Keratinocyte (primary cell): ENCODE data around the gene DOK6. TPM values are rescaled to one million over a fixed set of nuclear protein-coding genes. Genes with fewer than 3 reads are reported as not detected.
A peak's percentile ranks its signal among the peaks of the same experiment; 100 is the strongest.

ENCODE experiments used
- DNase-seq: peaks from one replicate; pipeline ENCODE4 v3.0.0-alpha.2; 2011; ENCODE audit warnings: low read depth, missing footprints, low spot score
- FAIRE-seq: peaks from 2 replicates; lab custom pipeline; 2011; peaks lifted over from hg19 to GRCh38; lab: Jason Lieb, UNC
- H2AFZ ChIP-seq: 2 replicates; pipeline ENCODE4 v1.6.0; 2012; ENCODE audit warnings: low read length, control low read depth, inconsistent platforms; ENCODE audit not compliant: control insufficient read depth
- H3K27ac ChIP-seq: 2 replicates; pipeline ENCODE4 v1.5.1; 2011; ENCODE audit warnings: low read length; ENCODE audit not compliant: control insufficient read depth, insufficient read depth
- H3K27me3 ChIP-seq: 3 replicates; pipeline ENCODE4 v1.6.0; 2011; ENCODE audit warnings: low read length; ENCODE audit not compliant: control insufficient read depth, insufficient read depth; ENCODE audit errors: extremely low read depth
- H3K36me3 ChIP-seq, 2 experiments: 2 replicates in 1 of 2; 3 replicates in 1 of 2; pipeline ENCODE4 v1.5.1; 2011; ENCODE audit warnings: low read length in 2 of 2, mild to moderate bottlenecking in 1 of 2; ENCODE audit not compliant: control insufficient read depth in 2 of 2, insufficient read depth in 2 of 2; ENCODE audit errors: extremely low read depth in 1 of 2
- H3K4me1 ChIP-seq: 3 replicates; pipeline ENCODE4 v1.5.1; 2011; ENCODE audit warnings: low read length; ENCODE audit not compliant: control insufficient read depth, insufficient read depth; ENCODE audit errors: extremely low read depth
- H3K4me2 ChIP-seq: 3 replicates; pipeline ENCODE4 v1.6.0; 2011; ENCODE audit warnings: low read depth, low read length; ENCODE audit not compliant: control insufficient read depth, insufficient read depth; ENCODE audit errors: extremely low read depth
- H3K4me3 ChIP-seq, 3 experiments: fragments of 200-600 bp in 1 of 3; sonication (generic) in 1 of 3; 2 replicates in 2 of 3; 3 replicates in 1 of 3; pipeline ENCODE4 v1.5.1; 2011 to 2016; ENCODE audit warnings: low read length in 3 of 3, mild to moderate bottlenecking in 3 of 3, control low read depth in 2 of 3, inconsistent platforms in 1 of 3, low read depth in 1 of 3, mixed read lengths in 1 of 3, mixed run types in 1 of 3, moderate library complexity in 1 of 3; ENCODE audit not compliant: control insufficient read depth in 2 of 3, insufficient read depth in 2 of 3; ENCODE audit errors: extremely low read depth in 1 of 3
- H3K79me2 ChIP-seq: 2 replicates; pipeline ENCODE4 v1.6.0; 2012; ENCODE audit warnings: low read length; ENCODE audit not compliant: control insufficient read depth, insufficient read depth
- H3K9ac ChIP-seq: 3 replicates; pipeline ENCODE4 v1.6.0; 2011; ENCODE audit warnings: low read length; ENCODE audit not compliant: control insufficient read depth, insufficient read depth; ENCODE audit errors: extremely low read depth
- H3K9me1 ChIP-seq: 3 replicates; pipeline ENCODE4 v1.6.0; 2011; ENCODE audit warnings: low read length; ENCODE audit not compliant: control insufficient read depth, insufficient read depth; ENCODE audit errors: extremely low read depth
- H3K9me3 ChIP-seq: 2 replicates; pipeline ENCODE4 v1.5.1; 2012; ENCODE audit warnings: low read depth, low read length; ENCODE audit not compliant: control insufficient read depth
- H4K20me1 ChIP-seq: 3 replicates; pipeline ENCODE4 v1.6.0; 2011; ENCODE audit warnings: low read length; ENCODE audit not compliant: control insufficient read depth, insufficient read depth; ENCODE audit errors: extremely low read depth
- EZH2 ChIP-seq: IDR thresholded peaks from one replicate; pipeline ENCODE4 v1.6.1; 2012; ENCODE audit warnings: inconsistent platforms, mild to moderate bottlenecking, low read length, moderate library complexity
- dilution Hi-C: fragments of 300-500 bp; cut with MboI; formaldehyde crosslinking; loops from one replicate; pipeline ENCODE4 v1.7.0; 2020; ENCODE audit warnings: low sequenced_read_pairs; ENCODE audit not compliant: extremely low pct_ligation_motif_present
- polyA plus RNA-seq, 5 experiments: library from polyadenylated mRNA; depleted of rRNA in 3 of 5; stranded (reverse) in 3 of 5; stranded (forward) in 1 of 5; unstranded in 1 of 5; fragments of >200 nt; gene quantifications; 1 replicate in 1 of 5; 2 replicates in 3 of 5; 3 replicates in 1 of 5; pipeline versions ENCODE4 v1.2.1 to v1.2.3, GENCODE V29; 2011 to 2012; ENCODE audit warnings: missing spikeins in 2 of 5, low read depth in 1 of 5, low replicate concordance in 1 of 5
- TF ChIP-seq, protein P1 (sequence below), 3 experiments: IDR thresholded peaks in 1 of 3; conservative IDR thresholded peaks in 1 of 3; optimal IDR thresholded peaks in 1 of 3; 2 replicates in 2 of 3; 3 replicates in 1 of 3; pipeline versions ENCODE3 to v1.5.1; 2011; ENCODE audit warnings: low read length in 3 of 3, mild to moderate bottlenecking in 3 of 3, moderate library complexity in 2 of 3, control low read depth in 1 of 3, inconsistent platforms in 1 of 3; ENCODE audit not compliant: insufficient read depth in 2 of 3; ENCODE audit errors: extremely low read depth in 1 of 3

The DOK6 gene
- polyA plus RNA-seq, 1 donor (not counting 4 experiments of a cell fraction or from before 2014, with no cell fraction given): not detected

DNA sequence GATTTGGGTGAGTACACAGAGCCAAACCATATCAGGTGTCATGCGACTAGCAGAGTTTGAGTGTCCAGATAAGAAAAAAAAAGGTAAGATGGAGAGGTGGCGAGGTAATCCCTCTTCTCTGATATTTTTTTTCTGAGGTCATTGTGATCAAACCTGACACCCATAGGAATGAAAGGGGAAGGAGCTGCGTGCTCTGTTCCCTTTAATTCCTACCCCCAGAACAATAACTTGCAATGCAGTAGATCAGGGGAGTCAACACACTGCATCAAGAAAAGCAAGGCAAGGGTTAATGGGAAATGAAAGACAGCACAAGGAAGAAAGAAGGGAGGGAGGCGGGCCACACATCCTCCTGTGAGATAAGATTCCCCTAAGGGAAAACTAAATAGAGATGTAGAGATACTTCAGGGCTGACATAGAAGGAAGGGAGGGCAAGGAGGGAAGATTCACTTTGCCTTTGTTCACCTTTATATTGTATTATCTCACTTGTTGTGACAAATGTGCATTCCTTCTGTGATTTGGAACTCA, 414.2 kb downstream of the DOK6 start:
- no peaks in the 10 kb centered on the region for H3K9me3 ChIP-seq
- no peak overlapping the region for H3K9ac ChIP-seq
- H3K36me3 ChIP-seq: no peaks in the 10 kb centered on the region
- H3K27ac ChIP-seq: no peak overlapping the region
- TF ChIP-seq, protein P1, sequence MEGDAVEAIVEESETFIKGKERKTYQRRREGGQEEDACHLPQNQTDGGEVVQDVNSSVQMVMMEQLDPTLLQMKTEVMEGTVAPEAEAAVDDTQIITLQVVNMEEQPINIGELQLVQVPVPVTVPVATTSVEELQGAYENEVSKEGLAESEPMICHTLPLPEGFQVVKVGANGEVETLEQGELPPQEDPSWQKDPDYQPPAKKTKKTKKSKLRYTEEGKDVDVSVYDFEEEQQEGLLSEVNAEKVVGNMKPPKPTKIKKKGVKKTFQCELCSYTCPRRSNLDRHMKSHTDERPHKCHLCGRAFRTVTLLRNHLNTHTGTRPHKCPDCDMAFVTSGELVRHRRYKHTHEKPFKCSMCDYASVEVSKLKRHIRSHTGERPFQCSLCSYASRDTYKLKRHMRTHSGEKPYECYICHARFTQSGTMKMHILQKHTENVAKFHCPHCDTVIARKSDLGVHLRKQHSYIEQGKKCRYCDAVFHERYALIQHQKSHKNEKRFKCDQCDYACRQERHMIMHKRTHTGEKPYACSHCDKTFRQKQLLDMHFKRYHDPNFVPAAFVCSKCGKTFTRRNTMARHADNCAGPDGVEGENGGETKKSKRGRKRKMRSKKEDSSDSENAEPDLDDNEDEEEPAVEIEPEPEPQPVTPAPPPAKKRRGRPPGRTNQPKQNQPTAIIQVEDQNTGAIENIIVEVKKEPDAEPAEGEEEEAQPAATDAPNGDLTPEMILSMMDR (optimal IDR thresholded peaks at IDR 0.05 in 1 of 3, IDR thresholded peaks at IDR 0.05 in 1 of 3, conservative IDR thresholded peaks at IDR 0.05 in 1 of 3; ENCODE audit: extremely low read depth in 1 of 3, insufficient read depth in 2 of 3, low read length in 3 of 3): no peak
- no peak for TF ChIP-seq EZH2
- no peaks in the 10 kb centered on the region for H3K27me3 ChIP-seq
- dilution Hi-C loops: no loop called here
- no peaks in the 10 kb centered on the region for H3K79me2 ChIP-seq
- FAIRE-seq (no peak), DNase-seq (no peak)
- no peaks in the 10 kb centered on the region for H3K4me1 ChIP-seq
- H4K20me1 ChIP-seq: no peaks in the 10 kb centered on the region
- no peak overlapping the region for H3K4me2 ChIP-seq
- no peak overlapping the region for H3K4me3 ChIP-seq
- no peaks in the 10 kb centered on the region for H3K9me1 ChIP-seq
- no peak overlapping the region for H2AFZ ChIP-seq

- DNase-seq (peak; percentile 33), FAIRE-seq (peak; percentile 69)
- Histone ChIP-seq H3K4me2 (no peak overlapping the region), H3K9me1 (no peaks in the 10 kb centered on the region), H4K20me1 (no peaks in the 10 kb centered on the region), H3K27me3 (no peaks in the 10 kb centered on the region), H2AFZ (no peak overlapping the region), H3K9ac (no peak overlapping the region), H3K9me3 (no peaks in the 10 kb centered on the region), H3K4me3 (no peak overlapping the region), H3K36me3 (no peaks in the 10 kb centered on the region), H3K4me1 (no peaks in the 10 kb centered on the region), H3K79me2 (no peaks in the 10 kb centered on the region), H3K27ac (no peak overlapping the region)
- no peak for TF ChIP-seq EZH2
- TF ChIP-seq, protein P1 (optimal IDR thresholded peaks at IDR 0.05 in 1 of 3, IDR thresholded peaks at IDR 0.05 in 1 of 3, conservative IDR thresholded peaks at IDR 0.05 in 1 of 3; ENCODE audit: extremely low read depth in 1 of 3, insufficient read depth in 2 of 3, low read length in 3 of 3): no peak
- dilution Hi-C loops: no loop called here
Observed at GRCh38 chr18:69817335-69817940, 416.8 kb downstream of the DOK6 start.
